ENCODE data around the gene AP5B1.

AP5B1 gene

GRCh38 chr11:65727865-65728264, 52.9 kb downstream of the AP5B1 start:
- TF ChIP-seq CTCF (IDR thresholded peaks at IDR 0.05; ENCODE audit: extremely low read depth, insufficient read depth, missing control alignments), result no peak
- DNase-seq (ENCODE audit: low spot score), result no peak
- in situ Hi-C loops (cut with MboI; ENCODE audit: low pct_unique_long_range_greater_than_20kb, low sequenced_read_pairs, unreplicated experiment), result no loop called here

GRCh38 chr11:65726660-65727059, 54.1 kb downstream of the AP5B1 start:
- TF ChIP-seq CTCF (IDR thresholded peaks at IDR 0.05; ENCODE audit: extremely low read depth, insufficient read depth, missing control alignments), result no peak
- DNase-seq (ENCODE audit: low spot score), result no peak
- in situ Hi-C loops (cut with MboI; ENCODE audit: low pct_unique_long_range_greater_than_20kb, low sequenced_read_pairs, unreplicated experiment), result no loop called here

Data from GM13977 (cell line).